GM19025 (cell line): ENCODE results near the gene CNRIP1.
"Not testable (repeated sequence)": the region's sequence is repeated elsewhere in the genome, so short reads cannot be mapped to it uniquely, and the experiment has no call there.

Experiments
- ATAC-seq: cut with Tn5 transposase; IDR thresholded peaks from one replicate; pipeline ENCODE4 v1.9.1; 2021; ENCODE audit warnings: mild to moderate bottlenecking, low read depth, moderate library complexity; ENCODE audit not compliant: unreplicated experiment

CNRIP1 gene

DNA sequence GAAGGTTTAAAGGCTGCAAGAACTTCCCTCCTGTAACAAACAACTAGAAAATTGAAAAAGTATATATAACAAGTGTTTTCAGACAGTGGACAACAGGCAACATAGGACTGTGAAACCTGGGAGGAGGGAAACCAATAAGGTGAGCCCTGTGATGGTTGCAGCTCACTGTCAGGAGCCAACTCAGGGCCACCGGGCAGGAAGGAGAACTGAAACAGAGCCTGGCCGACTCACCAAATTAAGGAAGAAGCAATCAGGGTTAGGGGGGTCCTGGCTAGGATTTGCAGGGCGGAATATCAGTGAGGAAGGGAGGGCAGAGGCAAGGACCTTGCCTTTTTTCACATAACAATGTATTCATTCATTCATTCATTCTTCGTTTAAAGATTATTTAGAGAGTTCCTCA is 21.8 kb upstream of the CNRIP1 start:
- ATAC-seq: no peak

DNA sequence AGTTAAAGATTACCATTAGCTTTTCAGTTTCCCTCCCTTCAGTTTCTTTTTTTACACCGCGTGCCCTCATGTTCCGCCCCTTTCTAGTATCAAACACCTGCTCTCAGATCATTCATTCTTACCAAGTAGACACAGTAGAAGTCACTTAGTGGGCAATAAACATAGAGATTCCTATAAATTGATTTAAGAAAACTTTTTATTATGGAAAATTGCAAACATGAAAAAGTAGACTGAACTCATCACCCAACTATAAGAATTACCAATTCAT is 21.2 kb upstream of the CNRIP1 start:
- no peak for ATAC-seq

DNA sequence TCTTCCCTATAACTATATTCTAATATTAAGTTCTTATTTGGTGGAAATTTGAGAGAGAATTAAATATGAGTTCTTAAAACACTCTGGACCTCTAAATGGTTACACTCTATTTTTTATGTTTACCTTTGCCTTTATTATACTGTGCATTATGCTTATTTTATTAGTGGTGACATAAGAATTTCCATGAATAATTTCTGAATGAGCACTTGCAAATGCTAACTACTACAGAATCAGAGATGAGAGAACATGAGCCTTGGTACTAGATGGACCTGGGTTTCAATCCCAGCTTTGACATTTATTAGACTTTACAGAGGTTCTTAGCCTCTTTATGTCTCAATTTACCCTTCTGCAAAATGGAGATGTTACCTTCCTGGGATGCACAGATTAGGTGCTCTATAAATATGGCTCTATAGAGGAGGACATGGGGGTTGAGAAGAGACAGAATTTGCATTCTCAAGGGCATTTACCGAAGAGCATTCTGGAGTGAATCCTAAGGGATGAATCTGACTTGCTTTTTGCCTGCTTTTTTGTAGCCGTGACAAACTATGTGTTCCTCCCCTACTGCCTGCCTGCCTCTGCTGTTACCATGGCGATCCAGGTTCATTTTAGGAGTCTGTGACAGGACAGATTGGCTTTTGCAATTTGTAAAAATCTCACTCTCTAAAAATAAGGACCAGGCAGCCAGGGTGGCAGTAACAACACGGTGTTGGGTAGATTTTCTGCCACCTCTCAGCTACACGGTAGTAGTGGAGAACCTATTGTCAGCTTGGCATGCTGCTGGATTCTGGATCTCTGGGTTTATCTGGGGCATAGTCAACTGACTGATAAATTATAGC is 20.7 kb upstream of the CNRIP1 start:
- ATAC-seq: no peak

DNA sequence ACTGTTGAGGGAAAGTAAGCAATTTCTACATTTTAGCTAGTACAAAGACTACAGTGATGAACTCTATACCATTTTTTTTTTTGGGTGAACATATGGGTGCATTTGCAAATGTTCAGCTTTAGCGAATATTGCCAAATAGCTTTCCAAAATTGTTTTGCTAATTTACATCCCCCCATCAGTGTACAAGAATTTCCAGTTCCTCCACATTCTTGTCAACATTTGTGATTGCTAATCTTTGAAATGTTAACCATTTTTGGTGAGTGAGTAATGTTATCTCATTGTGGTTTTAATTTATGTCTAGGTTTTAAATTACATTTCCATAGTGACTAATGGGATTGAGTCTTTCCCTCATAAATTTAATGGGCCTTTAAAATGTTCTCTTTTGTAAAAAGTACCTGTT is 16.4 kb upstream of the CNRIP1 start:
- no peak for ATAC-seq

DNA sequence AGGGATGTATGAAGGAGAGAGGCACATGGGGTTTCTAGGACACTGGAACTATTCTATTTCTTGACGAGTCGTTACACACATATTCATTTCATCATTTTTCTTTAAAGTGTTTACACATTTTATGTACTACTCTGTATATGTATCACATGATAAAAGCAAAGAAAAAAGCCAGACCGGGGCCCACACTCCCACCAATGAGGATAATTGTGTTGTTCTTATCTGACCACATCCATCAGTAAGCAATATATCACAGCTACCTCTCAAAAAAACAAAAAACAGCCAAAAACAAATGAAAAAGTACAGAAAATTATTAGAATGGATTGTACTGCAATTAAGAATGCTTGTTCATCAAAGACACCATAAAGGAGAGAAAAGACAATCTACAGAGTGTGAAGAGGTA is 14.2 kb upstream of the CNRIP1 start:
- no peak for ATAC-seq

DNA sequence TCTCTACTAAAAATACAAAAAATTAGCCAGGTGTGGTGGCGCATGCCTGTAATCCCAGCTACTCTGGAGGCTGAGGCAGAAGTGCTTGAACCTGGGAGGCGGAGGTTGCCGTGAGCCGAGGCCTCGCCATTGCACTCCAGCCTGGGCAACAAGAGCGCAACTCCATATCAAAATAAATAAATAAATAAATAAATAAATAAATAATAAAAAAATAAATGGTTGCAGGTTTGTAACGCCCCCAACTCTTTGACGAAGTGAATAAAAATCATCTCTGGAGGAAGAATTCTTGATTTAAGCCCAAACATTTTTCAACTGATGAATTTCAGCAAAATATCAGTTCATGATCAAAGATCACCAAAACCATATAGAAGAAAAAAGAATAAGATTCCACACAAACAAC is 13.3 kb upstream of the CNRIP1 start:
- ATAC-seq: no peak

DNA sequence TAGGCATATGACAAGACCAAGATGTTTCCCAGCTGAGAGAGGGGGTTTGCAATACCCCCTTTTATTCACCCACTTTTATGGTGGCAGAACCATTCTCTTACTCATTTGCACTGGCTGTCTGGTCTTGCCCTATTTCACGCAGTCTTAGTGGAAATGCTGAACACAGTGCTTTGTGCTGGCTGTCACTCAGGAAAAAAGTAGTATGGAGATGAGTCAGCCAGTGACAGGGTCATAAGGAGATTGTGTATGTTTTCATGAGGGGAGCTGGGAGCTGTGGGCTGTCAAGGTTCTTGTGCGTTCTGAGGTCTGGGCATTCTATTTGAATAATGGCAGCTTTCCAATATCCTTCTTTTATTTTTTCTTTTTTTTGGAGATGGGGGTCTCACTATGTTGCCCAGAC is 10.9 kb upstream of the CNRIP1 start:
- ATAC-seq: no peak

DNA sequence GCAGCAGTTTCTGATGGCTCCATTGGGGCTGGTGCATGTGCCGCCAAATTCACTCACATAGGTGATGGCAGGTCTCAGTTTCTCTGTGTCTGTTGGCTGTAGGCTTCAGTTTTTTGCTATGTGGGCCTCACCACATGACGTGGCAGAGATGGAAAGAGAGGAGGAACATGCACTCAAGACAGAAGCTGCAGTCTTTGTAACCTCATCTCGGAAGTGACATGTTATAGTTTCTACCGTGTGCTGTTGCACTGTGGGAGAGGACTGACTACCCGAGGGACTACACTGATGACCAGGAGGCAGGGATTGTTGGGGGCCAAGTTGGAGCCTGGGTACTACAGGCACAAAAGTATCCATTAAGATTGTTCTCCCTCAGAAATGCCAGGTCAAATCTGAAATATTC is 9.2 kb upstream of the CNRIP1 start:
- no peak for ATAC-seq

DNA sequence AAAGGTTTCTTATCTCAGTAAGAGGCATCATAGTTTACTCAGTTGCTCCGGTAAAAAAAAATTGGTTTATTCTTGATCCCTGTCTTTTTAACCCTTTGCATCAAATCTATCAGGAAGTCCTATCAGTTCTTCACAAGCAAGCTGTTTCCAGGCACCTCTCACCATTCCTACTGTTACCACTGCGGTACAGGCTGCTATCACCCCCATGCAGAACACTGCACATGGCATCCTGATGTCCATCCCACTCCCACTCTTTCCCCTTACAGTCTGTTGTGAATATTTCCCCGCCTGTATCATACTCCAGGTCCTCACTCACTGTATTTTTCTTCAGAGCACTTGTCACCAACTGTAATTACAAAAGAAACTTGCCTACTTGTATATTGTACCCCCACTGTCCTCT is 5.3 kb upstream of the CNRIP1 start:
- no peak for ATAC-seq

DNA sequence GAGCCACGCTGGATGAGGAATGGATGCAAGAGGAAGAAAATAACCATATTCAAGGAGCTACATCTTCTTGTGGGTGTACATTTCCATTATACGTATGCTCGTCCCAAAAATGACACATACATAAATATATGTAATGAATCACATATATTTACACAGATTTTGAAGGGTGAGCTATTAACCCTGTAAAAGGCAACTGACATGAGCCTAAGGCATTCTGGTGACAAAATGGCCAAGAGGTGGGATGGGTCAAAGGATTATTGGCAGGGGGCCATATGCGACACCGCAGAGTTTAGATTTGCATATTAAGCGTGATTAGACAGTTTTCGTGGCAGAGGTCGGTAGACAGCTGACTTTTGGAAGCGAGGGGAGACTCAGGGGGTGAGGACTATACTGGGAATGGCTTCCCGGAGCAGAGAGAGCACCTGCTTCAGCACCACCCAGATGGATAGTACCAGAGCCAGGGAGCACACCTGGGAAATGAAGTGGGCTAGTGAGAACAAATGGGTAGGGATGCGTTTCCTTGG is 431 bp upstream of the CNRIP1 start:
- ATAC-seq: no peak

DNA sequence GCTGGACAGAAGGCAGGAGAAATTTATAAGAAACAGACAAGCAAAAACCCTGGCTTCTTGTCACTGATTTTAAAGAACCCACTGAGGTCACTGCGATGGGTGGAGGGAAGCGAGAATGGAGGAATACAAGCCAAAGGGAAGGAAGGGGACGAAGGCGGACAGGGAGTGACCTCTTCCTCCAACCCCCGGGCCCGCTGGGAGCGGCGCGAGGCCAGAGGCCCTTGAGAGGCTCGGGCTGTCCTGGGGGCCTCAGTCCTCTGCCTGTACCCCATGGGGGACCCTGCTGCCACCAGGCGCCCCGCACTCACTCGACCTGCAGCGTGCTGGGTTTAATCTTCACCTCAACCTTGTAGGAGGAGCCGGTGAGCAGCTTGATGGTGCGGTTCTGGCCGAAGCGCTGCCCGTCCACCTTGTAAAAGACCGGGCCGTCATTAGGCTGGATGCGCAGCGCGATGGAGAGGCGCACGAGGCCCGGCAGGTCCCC is 793 bp downstream of the CNRIP1 start:
- no peak for ATAC-seq

DNA sequence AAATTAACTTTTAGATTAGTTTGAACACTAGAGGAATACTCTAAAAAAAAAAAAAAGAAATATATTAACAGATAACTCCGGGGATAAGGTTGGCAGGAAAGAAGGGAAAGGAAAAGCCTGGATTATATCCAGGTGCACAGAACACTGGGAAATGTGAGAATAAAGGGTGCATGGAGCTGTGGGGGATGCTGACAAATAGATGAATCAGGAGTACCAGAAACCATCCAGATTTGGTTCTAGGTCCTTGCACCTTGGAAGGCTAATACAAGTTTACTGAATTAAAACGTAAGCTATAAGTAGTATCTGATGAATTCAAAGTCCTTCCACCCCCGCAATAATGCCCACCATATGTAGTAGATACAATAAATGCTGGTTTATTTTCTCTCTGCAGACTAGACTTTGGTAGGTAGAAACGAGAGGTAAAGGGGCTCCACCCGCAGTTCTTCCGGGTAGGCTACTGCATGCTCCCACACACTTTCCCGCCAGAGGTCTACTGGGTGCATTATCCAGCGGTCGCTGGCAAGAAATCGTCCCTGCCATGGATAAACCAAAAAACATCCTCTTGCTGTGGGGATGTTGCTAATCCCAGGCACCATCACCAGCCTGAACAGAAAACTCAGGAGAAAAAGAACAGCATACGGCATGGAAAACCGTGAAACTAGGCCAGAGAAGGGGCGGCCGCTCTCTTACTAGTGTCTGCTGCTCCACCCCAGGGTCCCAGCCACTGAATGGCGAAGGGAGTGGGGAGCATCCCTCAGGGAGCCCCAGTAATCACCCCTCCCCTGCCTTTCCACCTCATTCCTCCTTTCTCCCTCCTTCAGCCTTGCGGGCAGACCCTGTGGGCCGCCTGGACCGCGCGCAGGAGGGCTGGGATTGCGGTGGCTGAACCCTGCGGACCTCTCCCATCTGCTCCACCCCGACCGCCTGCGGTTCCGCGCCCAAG is 1.5 kb downstream of the CNRIP1 start:
- no peak for ATAC-seq

DNA sequence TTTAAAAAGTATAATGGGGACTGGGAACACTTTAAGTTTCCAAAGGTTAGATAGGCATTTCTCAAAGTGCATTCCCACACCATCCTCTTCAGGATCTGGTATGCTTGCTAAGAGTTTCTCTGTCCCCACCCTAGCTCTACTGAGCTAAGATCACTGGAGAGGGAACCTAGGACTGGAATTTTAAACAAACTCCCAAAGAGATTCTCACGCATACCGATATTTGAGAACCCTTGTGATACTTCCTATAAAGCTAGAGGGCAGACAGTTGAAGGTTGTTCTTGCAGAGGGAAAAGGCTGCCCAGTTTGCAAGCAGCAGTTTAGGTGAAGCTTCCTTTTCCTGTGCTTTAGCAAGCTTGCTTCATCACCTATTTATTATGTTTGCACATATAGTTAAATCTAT is 3.6 kb downstream of the CNRIP1 start:
- ATAC-seq: no peak

DNA sequence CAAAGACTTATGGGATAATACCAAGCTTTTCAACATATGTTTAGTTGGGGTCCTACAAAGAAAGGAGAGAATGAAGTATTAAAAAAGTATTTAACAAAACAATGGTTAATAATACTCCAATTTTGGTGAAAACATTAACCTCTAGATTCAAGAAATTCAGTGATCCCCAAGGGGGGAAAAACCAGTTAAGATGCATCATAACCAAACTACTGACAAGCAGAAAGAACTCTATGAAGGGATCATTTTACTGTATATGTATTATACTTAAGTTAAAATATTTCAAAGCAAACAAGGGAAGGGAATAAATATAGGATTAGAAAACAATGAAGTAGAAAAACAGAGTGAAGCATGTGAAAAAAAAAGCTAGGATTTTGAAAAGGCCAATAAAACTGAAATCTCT is 8.7 kb downstream of the CNRIP1 start:
- no peak for ATAC-seq

DNA sequence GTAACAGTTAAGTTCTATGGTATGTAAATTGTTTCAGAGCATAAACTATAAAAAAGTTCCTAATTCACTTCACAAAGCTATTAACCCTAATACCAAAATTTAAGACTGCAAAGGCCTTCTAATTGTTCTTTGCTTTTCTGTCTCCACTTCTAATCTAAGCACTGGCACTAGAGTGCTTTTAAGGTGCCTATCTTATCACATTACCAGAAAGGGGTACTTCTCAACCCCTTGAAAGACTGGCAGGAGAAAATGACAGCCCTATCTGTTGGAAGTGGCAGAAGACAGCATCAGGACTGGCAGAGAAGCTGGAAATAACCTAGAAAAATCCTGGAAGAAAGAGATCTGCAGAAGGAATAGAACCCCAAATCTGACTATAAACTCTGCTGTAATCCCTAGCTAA is 10.3 kb downstream of the CNRIP1 start:
- ATAC-seq: no peak

DNA sequence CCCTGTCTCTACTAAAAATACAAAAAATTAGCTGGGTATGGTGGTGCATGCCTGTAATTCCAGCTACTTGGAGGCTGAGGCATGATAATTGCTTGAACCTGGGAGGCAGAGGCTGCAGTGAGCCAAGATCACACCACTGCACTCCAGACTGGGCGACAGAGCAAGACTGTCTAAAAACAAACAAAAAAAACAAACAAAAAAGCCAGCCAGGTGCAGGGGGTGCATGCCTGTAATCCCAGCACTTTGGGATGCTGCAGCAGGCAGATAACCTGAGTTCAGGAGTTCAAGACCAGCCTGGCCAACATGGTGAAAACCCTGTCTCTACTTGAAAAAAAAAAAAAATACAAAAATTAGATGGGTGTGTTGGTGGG is 15.9 kb downstream of the CNRIP1 start:
- ATAC-seq: not testable (repeated sequence)

DNA sequence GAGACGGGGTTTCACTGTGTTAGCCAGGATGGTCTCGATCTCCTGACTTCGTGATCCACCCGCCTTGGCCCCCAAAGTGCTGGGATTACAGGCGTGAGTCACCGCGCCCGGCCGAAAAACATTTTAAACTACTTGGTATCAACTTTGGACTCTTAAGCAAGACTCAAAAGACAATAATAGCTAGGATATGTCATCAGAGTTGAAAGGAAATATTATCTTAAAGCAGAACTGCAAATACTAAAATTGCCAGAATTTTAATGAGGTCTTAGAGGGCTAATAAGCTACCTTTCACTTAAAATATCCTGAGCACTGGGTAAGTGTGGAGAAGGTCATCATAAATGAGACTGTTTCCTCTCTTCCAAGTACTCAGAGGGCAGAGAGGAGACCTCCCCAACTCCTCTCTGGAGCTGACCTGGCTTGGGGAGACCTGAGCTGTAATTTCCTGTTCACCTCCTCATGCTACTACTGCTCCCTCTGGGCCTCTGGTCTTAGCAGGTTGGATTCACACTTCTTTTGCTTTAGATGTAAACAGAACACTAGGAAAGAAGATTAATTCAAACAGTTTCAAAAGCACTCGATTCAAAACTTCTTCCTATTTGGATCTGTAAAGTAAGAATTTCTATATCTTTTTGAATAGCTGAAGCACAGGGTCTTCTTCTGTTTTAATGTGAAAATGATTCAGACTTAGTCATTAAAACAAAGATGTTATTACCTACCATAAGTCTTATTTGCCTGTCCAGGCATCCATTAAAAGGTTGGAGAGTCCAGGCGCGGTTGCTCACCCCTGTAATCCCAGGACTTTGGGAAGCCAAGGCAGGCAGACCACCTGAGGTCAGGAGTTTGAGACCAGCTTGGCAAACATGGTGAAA is 16.5 kb downstream of the CNRIP1 start:
- no peak for ATAC-seq

DNA sequence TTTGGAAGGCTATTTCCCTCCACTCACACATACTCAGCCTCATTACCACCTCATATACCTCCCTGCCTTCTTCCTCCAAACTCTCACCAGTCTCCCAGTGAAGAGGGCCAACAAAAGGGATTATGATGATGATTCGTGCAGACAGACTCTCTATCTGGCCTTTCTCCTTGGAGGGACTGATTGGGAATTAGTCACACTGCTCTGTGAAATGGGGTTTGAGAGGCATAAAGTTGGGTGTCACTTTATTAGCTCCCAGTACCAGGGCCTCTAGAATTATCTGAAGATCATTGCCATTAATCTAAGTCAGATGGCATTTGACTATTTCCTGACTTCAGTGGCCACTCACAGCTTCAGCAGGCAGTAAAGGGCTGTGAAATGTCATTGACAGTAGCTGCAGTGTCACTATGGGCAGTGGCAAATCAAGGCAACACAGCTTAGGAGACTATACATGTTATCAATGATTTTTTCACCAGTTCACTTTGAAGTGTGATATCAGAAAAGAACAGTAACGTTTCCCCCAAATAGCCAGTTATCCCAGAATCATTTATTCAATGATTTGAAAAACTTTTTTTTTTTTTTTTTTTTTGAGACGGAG is 17.4 kb downstream of the CNRIP1 start:
- no peak for ATAC-seq

DNA sequence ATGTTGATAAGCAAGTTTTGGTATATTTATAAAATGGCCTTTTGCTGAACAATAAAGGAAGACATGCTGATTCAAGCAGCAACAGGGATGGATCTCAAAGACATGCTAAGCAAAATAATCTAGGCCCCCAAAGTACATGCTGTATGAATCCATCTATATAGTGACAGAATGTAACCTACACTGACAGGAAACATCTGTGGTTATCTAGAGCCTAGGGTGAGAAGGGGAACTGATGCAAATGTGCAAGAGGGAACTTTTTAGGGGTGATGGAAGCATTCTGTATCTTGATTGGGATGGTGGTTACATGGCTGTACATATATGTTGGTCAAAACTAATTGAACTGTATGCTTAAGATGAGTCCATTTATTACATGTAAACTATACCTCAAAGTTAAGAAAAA is 24.2 kb downstream of the CNRIP1 start:
- ATAC-seq: no peak

DNA sequence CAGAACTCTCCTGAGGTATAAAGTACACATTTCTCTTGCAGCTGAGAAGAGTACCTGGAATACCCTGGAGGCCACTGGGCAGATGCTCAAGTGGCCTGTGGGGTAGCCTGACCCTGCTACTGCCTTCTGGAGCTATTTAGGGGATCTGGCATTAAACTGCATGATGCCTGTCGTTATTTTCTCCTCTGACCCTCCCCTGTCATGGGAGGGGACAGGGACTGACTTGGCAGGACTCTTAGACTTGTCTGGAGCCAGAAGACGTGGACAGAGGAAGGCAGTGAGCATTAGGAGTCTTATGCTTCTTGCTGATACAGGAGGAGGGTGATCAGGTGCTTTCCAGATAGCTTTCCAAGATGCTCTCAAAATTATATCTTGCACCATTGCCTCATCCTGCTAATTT is 24.8 kb downstream of the CNRIP1 start:
- no peak for ATAC-seq
